WTC11 (cell line): ENCODE measurements around the gene MIEF1. TPM values are rescaled to one million over a fixed set of nuclear protein-coding genes. Genes with fewer than 3 reads are reported as not detected.

ENCODE experiments used
- ATAC-seq: fragments of 200-7000 bp; cut with Tn5 transposase; 2 replicates; pipeline ENCODE4 v1.10.0; 2021; ENCODE audit warnings: mild to moderate bottlenecking, moderate library complexity
- CTCF ChIA-PET: fragments of 300-600 bp; sonication (Branson Sonifier 250); formaldehyde crosslinking; loops from one replicate; lab custom pipeline; 2021; ENCODE audit warnings: antibody characterized with exemption; lab: Charles Lee
- POLR2A ChIA-PET: fragments of 350-600 bp; sonication (Branson Sonifier 250); formaldehyde crosslinking; loops from one replicate; lab custom pipeline; 2021; ENCODE audit warnings: antibody characterized with exemption; lab: Charles Lee
- DNase-seq: peaks from one replicate; pipeline ENCODE4 v3.0.0; 2021; ENCODE audit warnings: low spot score
- H3K27ac Mint-ChIP-seq: 2 replicates; pipeline ENCODE4 v1.8.0; 2021; ENCODE audit warnings: mixed read lengths
- H3K27me3 Mint-ChIP-seq: 2 replicates; pipeline ENCODE4 v1.8.0; 2021; ENCODE audit warnings: low read depth, mild to moderate bottlenecking, moderate library complexity, mixed read lengths
- H3K36me3 Mint-ChIP-seq: 2 replicates; pipeline ENCODE4 v1.8.0; 2021; ENCODE audit warnings: mixed read lengths
- H3K4me1 Mint-ChIP-seq: 2 replicates; pipeline ENCODE4 v1.8.0; 2022; ENCODE audit warnings: mixed read lengths
- H3K4me3 Mint-ChIP-seq: 2 replicates; pipeline ENCODE4 v1.8.0; 2021; ENCODE audit warnings: mild to moderate bottlenecking, moderate library complexity, mixed read lengths
- H3K9me3 Mint-ChIP-seq: 2 replicates; pipeline ENCODE4 v1.8.0; 2021; ENCODE audit warnings: mixed read lengths
- ATF1 ChIP-seq: sonication (generic); formaldehyde crosslinking; IDR thresholded peaks from 2 replicates; pipeline ENCODE4 v1.8.1; 2023; ENCODE audit warnings: mild to moderate bottlenecking, moderate library complexity, missing genetic modification reagents
- ATF3 ChIP-seq: sonication (generic); formaldehyde crosslinking; conservative IDR thresholded peaks from 2 replicates; pipeline ENCODE4 v1.8.1; 2022; ENCODE audit warnings: mild to moderate bottlenecking, missing genetic modification reagents
- FOXJ3 ChIP-seq: sonication (generic); formaldehyde crosslinking; IDR thresholded peaks from 2 replicates; pipeline ENCODE4 v1.9.0; 2021; ENCODE audit warnings: missing genetic modification reagents, mild to moderate bottlenecking, borderline replicate concordance
- HMGA2 ChIP-seq: fragments of 250-450 bp; sonication (Bioruptor Pico); IDR thresholded peaks from 2 replicates; pipeline ENCODE4 v1.4.0; 2021; ENCODE audit warnings: mild to moderate bottlenecking, moderate library complexity
- IRF2 ChIP-seq: sonication (generic); formaldehyde crosslinking; IDR thresholded peaks from 2 replicates; pipeline ENCODE4 v1.8.0; 2022; ENCODE audit warnings: low read depth, missing genetic modification reagents, borderline replicate concordance
- MLX ChIP-seq: sonication (generic); formaldehyde crosslinking; IDR thresholded peaks from 2 replicates; pipeline ENCODE4 v1.8.1; 2023; ENCODE audit warnings: mild to moderate bottlenecking, missing genetic modification reagents, moderate library complexity
- NFYB ChIP-seq: sonication (generic); formaldehyde crosslinking; conservative IDR thresholded peaks from 2 replicates; pipeline ENCODE4 v1.8.0; 2022; ENCODE audit warnings: low read depth, missing genetic modification reagents
- NR1H2 ChIP-seq: sonication (generic); formaldehyde crosslinking; IDR thresholded peaks from 2 replicates; pipeline ENCODE4 v1.9.0; 2021; ENCODE audit warnings: mild to moderate bottlenecking, moderate library complexity, missing genetic modification reagents
- NR2C2 ChIP-seq: sonication (generic); formaldehyde crosslinking; IDR thresholded peaks from 2 replicates; pipeline ENCODE4 v1.8.0; 2022; ENCODE audit warnings: mild to moderate bottlenecking, missing genetic modification reagents
- NR3C1 ChIP-seq: sonication (generic); formaldehyde crosslinking; conservative IDR thresholded peaks from 2 replicates; pipeline ENCODE4 v1.8.1; 2023; ENCODE audit warnings: low read depth, mild to moderate bottlenecking, missing genetic modification reagents
- OVOL2 ChIP-seq: fragments of 250-450 bp; sonication (Bioruptor Pico); IDR thresholded peaks from 2 replicates; pipeline ENCODE4 v1.9.0; 2021; ENCODE audit warnings: mild to moderate bottlenecking, borderline replicate concordance
- RELA ChIP-seq: sonication (generic); formaldehyde crosslinking; IDR thresholded peaks from 2 replicates; pipeline ENCODE4 v1.8.1; 2022; ENCODE audit warnings: missing genetic modification reagents, mild to moderate bottlenecking, borderline replicate concordance
- RORB ChIP-seq: fragments of 250-450 bp; sonication (Bioruptor Pico); IDR thresholded peaks from 2 replicates; pipeline ENCODE4 v1.9.0; 2021; ENCODE audit warnings: mild to moderate bottlenecking
- SOX15 ChIP-seq: fragments of 250-450 bp; sonication (Bioruptor Pico); IDR thresholded peaks from 2 replicates; pipeline ENCODE4 v1.9.0; 2021; ENCODE audit warnings: mild to moderate bottlenecking
- SP1 ChIP-seq: sonication (generic); formaldehyde crosslinking; conservative IDR thresholded peaks from 2 replicates; pipeline ENCODE4 v1.8.1; 2022; ENCODE audit warnings: missing genetic modification reagents
- ZBTB43 ChIP-seq: sonication (generic); formaldehyde crosslinking; IDR thresholded peaks from 2 replicates; pipeline ENCODE4 v1.8.1; 2023; ENCODE audit warnings: mild to moderate bottlenecking, missing genetic modification reagents
- ZNF263 ChIP-seq: sonication (generic); formaldehyde crosslinking; IDR thresholded peaks from 2 replicates; pipeline ENCODE4 v1.8.1; 2022; ENCODE audit warnings: low read depth, mild to moderate bottlenecking, moderate library complexity, missing genetic modification reagents
- ZNF317 ChIP-seq: sonication (generic); formaldehyde crosslinking; IDR thresholded peaks from 2 replicates; pipeline ENCODE4 v1.8.1; 2023; ENCODE audit warnings: low read depth, mild to moderate bottlenecking, moderate library complexity, missing genetic modification reagents, borderline replicate concordance
- ZNF396 ChIP-seq: fragments of 250-450 bp; sonication (Bioruptor Pico); IDR thresholded peaks from 2 replicates; pipeline ENCODE4 v1.8.0; 2021; ENCODE audit warnings: mild to moderate bottlenecking, moderate library complexity, borderline replicate concordance
- ZNF416 ChIP-seq: fragments of 250-450 bp; sonication (Bioruptor Pico); IDR thresholded peaks from 2 replicates; pipeline ENCODE4 v1.9.0; 2021; ENCODE audit warnings: mild to moderate bottlenecking, inconsistent platforms
- ZNF532 ChIP-seq: fragments of 250-450 bp; sonication (Bioruptor Pico); IDR thresholded peaks from 2 replicates; pipeline ENCODE4 v1.9.0; 2021; ENCODE audit warnings: mild to moderate bottlenecking, borderline replicate concordance
- ZSCAN18 ChIP-seq: fragments of 250-450 bp; sonication (Bioruptor Pico); IDR thresholded peaks from 2 replicates; pipeline ENCODE4 v2.1.2; 2022; ENCODE audit warnings: mild to moderate bottlenecking, moderate library complexity
- total RNA-seq: library from RNA; stranded (reverse); gene quantifications from 3 replicates; pipeline ENCODE4 v1.2.3, GENCODE V29; 2021

MIEF1 gene
- total RNA-seq, 1 experiment from 2014 or later, result 38.7 TPM

GRCh38 chr22:39546889-39547586 is 44.9 kb downstream of the MIEF1 start:
- POLR2A ChIA-PET, result no interaction called here
- TF ChIP-seq ZNF263 (CRISPR knock-in tag) (no peak), RORB (no peak), MLX (CRISPR knock-in tag) (no peak), ZNF396 (CRISPR knock-in tag) (no peak), IRF2 (CRISPR knock-in tag) (no peak), SP1 (CRISPR knock-in tag) (no peak), NR3C1 (CRISPR knock-in tag) (no peak), RELA (CRISPR knock-in tag) (no peak), FOXJ3 (CRISPR knock-in tag) (no peak), NR1H2 (CRISPR knock-in tag) (no peak)
- TF ChIP-seq, all 79 proteins: peak for 0

GRCh38 chr22:39547587-39547947 is 45.5 kb downstream of the MIEF1 start:
- TF ChIP-seq ZNF416 (CRISPR knock-in tag) (no peak), HMGA2 (CRISPR knock-in tag) (no peak), ZNF532 (no peak), OVOL2 (CRISPR knock-in tag) (no peak), RORB (no peak), ZBTB43 (CRISPR knock-in tag) (no peak), ZSCAN18 (CRISPR knock-in tag) (no peak), ZNF317 (CRISPR knock-in tag) (no peak), NR2C2 (CRISPR knock-in tag) (no peak), ATF1 (CRISPR knock-in tag) (no peak), NFYB (CRISPR knock-in tag) (no peak), ATF3 (CRISPR knock-in tag) (no peak), SOX15 (no peak)
- Mint-ChIP-seq H3K27me3 (peaks cover 35% of the 10 kb centered on the region), H3K4me3 (no peak overlapping the region), H3K4me1 (peaks cover 14% of the 10 kb centered on the region), H3K36me3 (no peaks in the 10 kb centered on the region), H3K9me3 (no peaks in the 10 kb centered on the region), H3K27ac (no peak overlapping the region)
- no peak for DNase-seq
- ATAC-seq, result no peak
- ChIA-PET POLR2A (no interaction called here), CTCF (no interaction called here)

More at GRCh38 chr22:39546889-39547586, 44.9 kb downstream of the MIEF1 start:
- CTCF ChIA-PET, result no interaction called here
- DNase-seq, result no peak
- Mint-ChIP-seq H3K4me3 (no peak overlapping the region), H3K27ac (no peak overlapping the region), H3K27me3 (peaks cover 35% of the 10 kb centered on the region), H3K9me3 (no peaks in the 10 kb centered on the region), H3K36me3 (no peaks in the 10 kb centered on the region), H3K4me1 (peaks cover 14% of the 10 kb centered on the region)
- ATAC-seq, result no peak
